ENCODE measurements around the gene UTS2R.
"Not testable (repeated sequence)": the region's sequence is repeated elsewhere in the genome, so short reads cannot be mapped to it uniquely, and the experiment has no call there.

Gene UTS2R

DNA sequence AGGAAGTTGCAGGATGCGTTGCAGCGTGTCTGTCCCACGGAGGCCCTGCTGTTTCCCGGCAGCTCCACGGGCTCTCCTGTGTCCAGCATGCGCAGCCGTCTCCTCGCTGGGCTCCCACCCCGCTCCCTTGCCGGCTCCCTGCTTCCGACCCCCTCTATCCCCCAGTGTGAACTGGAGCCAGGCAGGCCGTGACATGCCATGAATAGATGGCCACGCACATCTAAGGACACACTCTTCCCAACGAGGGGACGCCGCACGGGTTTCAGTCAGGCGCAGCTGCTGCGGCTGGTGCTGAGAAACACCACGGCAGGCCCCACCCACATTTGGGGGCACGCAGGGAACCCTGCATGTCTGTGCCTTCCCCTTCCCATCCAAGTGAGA is 37.4 kb downstream of the UTS2R start:
- no peak for DNase-seq (ENCODE audit: low read depth)

DNA sequence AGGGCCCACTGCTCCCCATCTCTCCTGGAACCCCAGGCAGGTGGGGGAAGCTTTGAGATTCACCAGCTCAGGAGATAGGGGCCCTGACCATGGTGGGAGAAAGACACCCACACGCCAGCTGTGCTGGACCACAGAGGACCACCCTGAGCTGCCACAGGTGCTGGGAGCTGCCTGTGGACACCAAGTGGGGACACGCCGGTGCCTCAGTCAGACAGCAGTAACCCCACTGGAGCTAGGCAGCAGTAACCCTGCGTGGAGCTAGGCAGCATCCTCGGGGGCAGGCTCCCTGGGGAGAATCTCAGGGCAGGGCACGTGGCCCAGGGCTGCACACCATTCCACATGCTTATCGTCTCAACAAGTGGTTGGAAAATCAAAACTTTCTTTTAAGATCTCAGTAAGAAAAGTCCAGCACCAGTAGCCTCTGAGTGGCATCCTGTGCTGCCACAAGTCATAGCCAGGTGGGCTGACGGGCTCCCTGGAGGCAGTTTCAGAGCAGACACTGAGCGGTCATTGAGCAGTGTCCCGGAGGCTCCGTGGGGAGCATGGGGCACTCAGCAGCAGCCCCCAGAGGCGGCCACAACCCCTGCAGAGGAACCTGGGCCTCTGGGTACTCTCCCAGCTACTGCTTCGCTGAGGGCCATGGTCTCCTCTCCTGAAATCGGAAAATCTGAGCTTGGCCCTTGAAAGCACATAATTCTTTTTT is 38.6 kb downstream of the UTS2R start:
- no peak for DNase-seq (ENCODE audit: low read depth)

DNA sequence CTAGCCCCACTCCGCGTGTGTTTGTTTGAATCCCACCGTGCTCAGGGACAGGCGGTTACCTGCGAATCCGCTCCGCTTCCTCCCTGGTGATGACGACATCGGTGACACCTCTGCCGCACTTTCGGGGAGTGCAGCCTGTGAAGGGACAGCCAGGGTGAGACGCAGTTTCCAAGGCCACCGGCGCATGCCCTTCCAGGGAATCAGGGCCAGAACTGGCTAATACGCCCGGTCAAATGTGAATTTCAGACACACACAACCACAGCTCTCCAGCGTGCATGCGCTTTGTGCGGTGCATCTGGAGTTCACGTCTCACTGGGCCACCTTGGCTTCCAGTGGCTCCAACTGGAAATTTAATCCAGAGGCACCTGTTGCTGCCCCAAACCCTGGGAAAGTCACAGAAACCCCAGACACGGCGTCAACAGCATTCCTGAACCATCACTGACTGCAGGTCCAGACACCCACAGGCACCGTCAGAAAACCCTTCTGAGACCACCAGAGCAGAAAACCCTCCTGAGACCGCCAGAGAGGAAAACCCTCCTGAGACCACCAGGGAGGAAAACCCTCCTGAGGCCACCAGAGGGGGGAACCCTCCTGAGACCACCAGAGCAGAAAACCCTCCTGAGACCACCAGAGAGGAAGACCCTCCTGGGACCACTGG is 40.0 kb downstream of the UTS2R start:
- no peak for DNase-seq (ENCODE audit: low read depth)

DNA sequence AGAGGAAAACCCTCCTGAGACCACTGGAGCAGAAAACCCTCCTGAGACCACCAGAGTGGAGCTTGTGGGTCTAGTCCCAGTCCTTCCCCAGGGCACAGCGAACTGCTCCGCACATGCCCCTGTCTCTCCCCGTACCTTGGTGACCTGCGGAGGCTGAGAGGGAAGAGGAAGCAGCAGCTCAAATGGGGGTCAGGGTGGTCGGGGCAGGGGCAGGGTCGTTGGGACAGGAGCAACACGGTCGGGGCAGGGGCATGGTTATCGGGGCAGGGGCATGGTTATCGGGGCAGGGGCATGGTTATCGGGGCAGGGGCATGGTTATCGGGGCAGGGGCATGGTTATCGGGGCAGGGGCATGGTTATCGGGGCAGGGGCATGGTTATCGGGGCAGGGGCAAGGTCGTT is 40.5 kb downstream of the UTS2R start:
- not testable (repeated sequence) for DNase-seq (ENCODE audit: low read depth)

DNA sequence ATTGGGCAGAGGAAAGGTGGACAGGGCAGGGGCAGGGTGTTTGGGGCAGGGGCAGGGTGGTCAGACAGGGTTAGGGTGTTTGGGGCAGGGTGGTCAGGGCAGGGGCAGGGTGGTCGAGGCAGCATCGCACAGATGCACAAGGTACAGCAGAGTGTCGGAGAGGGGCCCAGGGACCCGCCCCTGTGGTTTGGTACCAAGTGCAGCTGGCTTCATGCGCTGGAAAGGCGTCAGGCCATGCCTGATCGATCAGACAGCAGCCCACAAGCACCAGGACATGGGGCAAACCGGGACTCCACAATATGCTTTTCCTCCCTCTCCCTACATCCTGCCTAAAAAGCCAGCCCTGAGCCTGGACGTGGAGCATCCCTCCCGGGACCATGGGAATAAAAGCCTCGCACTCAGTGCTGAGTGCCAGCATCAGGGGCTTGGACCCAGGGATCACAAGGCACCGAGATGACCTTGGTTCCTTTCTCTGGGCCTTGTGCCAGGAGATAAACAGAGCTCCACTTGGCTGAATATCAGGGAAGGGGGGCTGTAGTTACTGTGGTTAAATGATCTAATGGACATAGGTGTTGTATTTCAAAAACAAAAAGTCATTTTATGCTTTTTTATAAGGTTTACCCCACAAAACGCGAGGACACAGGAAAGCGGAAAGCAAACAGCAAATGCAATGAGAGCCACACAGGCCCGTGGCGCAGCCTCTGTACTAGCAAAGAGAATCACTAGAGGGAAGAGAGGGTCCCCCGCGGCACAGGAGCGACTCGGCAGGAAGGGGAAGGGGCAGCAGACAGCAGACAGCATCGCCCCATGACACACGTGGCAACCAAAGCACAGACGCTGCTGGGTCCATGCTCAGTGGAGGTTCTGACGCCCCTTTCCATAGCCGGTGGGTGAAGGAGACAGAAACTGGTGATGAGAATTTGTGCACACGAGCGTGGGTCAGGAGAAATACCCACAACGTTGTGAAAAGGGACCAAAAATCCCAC is 41.3 kb downstream of the UTS2R start:
- DNase-seq (ENCODE audit: low read depth): no peak

DNA sequence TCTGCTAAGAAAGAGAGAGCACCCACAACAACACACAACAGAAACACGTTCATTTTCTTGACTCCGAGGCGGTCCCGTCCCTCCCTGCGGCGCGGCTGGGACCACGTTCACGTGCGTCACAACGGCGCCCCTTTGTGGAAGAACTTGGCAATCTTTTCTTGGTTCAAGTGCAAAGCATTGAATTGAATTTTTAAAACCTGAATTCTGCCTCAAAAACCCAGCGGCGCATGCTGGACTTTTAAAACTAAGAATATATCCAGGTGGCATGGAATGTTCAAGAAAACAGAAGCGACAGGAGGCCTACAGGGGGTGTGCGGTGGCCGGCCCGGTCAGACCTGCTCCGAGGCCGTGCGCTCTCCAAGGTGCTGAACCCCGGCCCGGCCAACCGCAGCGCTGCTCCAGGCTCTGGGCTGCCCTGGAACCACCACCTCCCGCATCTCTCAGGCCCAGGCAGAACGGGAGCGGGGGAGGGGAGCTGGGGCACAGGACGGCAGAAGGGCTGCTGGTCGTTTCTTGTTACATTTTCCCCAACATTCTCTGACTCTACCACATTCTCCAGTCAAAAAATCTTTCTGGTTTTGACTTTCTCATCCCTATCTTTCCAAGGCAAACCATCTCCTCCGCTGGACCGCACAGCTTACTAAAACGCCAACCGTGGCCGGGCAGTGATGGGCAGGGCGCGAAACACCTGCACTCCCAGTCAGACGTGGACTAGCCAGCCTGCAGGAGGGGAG is 43.1 kb downstream of the UTS2R start:
- DNase-seq (ENCODE audit: low read depth): peak; percentile 48

DNA sequence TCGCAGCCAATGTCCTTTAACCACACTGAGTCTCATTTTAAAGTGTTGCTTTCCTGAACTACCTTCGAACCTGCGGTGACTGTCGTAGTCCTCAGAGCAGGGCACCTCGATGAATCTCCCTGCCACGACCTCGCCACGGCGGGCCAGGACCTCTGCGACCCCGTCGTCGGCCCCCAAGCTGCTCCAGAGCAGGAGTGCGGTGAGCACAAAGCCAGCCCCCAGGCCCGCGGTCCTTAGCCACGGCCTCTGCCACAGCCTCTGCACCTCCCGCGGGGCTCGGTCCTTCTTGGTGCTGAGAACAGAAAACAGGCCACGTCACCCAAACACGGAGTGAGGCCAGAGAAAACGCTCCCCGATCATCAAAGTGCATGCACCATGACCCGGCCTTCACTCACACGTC is 43.8 kb downstream of the UTS2R start:
- no peak for DNase-seq (ENCODE audit: low read depth)

DNA sequence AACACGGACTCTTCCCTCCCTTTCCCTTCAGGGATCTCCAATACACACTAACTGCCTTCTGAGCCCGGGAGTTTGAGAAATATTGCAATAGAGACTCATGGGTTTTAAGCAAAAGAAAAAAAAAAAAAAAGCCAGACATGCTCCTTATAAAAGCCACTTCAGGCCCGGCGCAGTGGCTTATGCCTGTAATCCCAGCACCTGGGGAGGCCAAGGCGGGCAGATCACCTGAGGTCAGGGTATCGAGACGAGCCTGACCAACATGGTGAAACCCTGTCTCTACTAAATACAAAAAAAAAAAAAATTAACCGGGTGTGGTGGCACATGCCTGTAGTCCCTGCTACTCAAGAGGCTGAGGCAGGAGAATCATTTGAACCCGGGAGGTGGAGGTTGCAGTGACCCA is 44.2 kb downstream of the UTS2R start:
- no peak for DNase-seq (ENCODE audit: low read depth)

DNA sequence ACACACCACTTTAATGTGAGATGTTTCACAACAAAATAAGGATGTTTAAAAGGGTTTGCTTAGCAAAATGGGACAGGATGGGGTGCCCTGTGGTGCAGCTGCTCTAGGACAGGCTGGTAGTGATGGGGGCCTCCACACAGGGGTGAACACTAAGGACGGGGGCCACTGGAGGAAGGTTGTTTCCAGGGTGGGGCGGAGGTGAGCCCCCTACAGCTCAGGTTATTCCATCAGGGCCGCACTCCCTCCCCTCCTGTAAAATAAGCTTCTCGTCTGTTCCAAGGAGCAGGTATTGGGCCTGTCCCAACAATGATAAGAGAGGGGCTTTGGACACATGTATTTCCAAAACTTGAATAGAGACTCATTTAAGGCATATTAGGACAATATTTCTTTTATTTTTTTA is 44.7 kb downstream of the UTS2R start:
- DNase-seq (ENCODE audit: low read depth): no peak

DNA sequence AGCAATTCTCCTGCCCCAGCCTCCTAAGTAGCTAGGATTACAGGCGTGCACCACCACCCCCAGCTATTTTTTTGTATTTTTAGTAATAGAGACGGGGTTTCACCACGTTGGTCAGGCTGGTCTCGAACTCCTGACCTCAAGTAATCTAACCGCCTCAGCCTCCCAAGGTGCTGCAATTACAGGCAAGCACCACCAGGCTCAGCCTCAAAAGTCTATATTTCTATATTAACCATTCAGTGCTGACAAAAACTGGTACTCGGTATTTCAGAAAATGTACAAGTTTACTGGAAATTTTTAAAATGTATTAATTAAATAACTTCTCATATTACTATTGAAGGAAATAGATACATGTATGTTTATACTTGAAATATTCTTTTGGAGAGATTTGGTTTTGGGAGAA is 45.2 kb downstream of the UTS2R start:
- DNase-seq (ENCODE audit: low read depth): no peak

DNA sequence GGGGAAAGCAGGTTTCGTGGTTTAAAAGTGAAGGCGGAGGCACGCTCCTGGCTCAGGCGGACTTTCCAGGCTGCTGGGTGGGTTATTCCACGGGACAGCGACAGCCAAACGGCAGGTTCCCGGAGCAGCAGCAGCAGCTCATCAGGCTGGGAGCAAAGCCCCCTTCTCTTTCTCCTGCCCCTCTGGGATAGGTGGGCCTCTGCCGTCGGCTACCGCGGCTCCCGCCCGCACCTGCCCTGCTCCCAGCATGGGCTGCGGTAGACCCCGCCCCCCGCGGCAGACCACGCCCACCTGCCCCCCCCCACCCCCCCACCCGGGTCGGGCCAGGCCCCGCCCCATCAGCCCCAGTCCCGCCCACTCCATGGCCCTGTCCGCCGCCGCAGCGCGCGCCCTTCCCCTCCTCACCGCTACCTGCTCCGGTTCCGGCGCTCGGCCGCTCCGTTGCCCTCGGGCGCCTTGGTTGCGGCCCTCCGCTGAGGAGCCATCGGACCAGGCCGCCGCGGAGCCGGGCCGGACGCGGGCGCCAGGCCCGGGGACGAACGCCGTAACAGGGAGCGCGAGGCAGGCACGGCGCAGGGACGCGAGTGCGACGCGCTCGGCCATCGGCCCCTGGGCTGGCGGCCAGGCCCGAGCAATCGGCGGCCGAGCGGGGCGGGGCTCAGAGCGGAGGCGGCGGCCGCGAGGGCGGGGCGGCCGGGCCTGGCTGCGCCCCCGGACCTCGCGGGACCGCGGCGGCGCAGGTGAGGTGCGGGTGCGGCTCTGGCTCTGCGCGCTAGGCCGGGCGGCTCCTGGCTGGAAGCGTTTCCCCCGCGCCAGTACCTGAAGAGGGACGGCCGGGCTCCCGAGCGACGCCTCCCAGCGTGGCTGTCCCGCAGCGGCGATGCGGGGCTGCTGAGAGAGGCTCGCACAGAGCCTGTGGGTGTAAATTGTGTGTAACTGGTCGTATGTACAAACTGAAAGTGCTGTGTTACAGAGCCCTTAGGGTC is 46.7 kb downstream of the UTS2R start, which contains the start of the genes HEXD and OGFOD3:
Gene HEXD, plus strand, starts transcription at position 347 of the 986 bp plus-strand sequence. CDS start 1,453 bp downstream, outside the sequence.
Gene OGFOD3, minus strand, starts transcription at position 586 of the 986 bp plus-strand sequence. Its CDS starts 101 bp downstream, at position 485.
- DNase-seq (ENCODE audit: low read depth): peak; percentile 63

DNA sequence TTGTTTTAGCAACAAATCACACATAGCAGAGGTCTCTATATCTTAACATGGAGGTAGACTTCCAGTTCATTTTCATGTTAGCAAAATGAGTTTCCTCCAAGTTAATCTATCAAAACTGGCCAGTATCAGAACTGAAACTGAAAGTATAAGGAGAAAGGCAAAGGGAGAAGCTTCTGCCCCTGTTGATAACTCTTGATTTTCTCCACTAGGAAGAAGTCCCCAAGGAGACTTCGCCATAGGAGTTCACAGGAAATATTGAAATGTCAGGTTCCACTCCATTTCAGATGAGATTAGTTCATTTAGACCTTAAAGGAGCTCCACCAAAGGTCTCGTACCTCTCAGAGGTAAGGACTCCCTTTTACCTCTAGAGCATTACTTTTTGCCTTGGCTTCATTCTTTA is 48.0 kb downstream of the UTS2R start:
- no peak for DNase-seq (ENCODE audit: low read depth)

DNA sequence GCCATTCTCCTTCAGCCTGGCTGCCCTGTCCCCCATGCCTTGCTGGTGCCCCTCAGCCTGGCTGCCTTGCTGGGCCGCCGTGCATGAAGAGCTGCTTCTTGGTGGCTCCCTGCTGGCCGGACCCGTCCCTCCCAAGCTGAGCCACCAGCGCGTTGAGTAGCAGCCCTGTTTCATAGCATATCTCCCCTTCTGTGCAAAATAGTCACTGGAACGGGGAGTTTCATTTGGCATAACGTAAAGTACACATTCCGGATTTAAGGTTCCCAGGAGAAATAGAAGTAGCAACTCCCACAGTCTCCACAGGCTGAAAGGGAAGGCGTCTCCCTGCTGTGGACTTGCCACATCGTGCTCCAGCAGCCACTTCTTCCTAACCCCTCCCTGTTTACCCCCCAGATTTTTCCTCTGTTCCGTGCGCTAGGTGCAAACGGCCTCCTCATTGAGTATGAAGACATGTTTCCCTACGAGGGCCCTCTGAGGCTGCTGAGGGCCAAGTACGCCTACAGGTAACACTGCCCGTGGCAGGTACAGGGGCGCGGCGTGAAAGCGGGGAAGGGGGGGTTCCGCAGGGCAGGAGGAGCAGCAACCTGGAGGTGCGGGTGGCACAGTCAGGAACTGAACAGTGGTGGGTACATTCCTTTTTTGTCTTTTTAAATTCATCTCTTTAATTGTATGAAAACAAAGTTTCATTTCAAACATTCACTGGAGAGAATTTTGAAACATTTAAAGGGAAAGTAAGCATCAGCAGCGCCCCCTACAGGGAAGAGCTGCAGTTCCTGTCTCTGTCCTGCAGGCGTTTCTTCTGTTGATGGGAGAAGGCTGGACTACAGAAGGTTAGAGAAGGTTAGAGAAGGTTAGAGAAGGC is 52.7 kb downstream of the UTS2R start:
- peak; percentile 35 for DNase-seq (ENCODE audit: low read depth)

DNA sequence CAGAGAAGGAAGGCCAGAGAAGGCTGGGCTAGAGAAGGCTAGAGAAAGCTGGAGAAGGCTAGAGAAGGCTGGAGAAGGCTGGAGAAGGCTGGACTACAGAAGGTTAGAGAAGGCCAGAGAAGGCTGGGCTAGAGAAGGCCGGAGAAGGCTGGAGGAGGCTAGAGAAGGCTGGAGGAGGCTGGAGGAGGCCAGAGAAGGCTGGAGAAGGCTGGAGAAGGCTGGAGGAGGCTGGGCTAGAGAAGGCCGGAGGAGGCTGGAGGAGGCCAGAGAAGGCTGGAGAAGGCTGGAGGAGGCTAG is 53.2 kb downstream of the UTS2R start:
- DNase-seq (ENCODE audit: low read depth): no peak
